Lower leg skin (tissue), 4 donors: ENCODE data around the gene TMEM132D. TPM values are rescaled to one million over a fixed set of nuclear protein-coding genes. Genes with fewer than 3 reads are reported as not detected.

ENCODE experiments used
- DNase-seq, 2 donors: peaks; one replicate each; pipeline ENCODE4 v3.0.0-alpha.2; 2019; ENCODE audit warnings: low spot score in 2 of 2
- H3K4me3 ChIP-seq: fragments of 200-600 bp; sonication (generic); 2 replicates; pipeline ENCODE4 v1.5.1; 2017; ENCODE audit warnings: mild to moderate bottlenecking, low read depth; ENCODE audit not compliant: poor library complexity, severe bottlenecking
- POLR2A ChIP-seq, 2 donors: fragments of 450-650 bp; IDR thresholded peaks; one replicate each; pipeline ENCODE4 v1.6.1; 2016 to 2017; ENCODE audit warnings: antibody characterized with exemption in 2 of 2, mild to moderate bottlenecking in 1 of 2, moderate library complexity in 1 of 2
- WGBS, 2 donors: methylation state at CpG; one replicate each; pipeline ENCODE4 v1.1.5; 2018; 5-methylcytosine and 5-hydroxymethylcytosine counted together
- intact Hi-C: fragments of 100-400 bp; cut with DNase I; formaldehyde crosslinking; loops from one replicate; pipeline ENCODE4 v1.15.0; 2023; ENCODE audit warnings: low total_unique reads
- total RNA-seq, 4 donors: library from RNA; depleted of rRNA; stranded (reverse); fragments of >200 nt; gene quantifications; one replicate each; pipeline ENCODE4 v1.1.0, GENCODE V29; 2016
- TF ChIP-seq, protein P1 (sequence below), 3 donors: fragments of 450-650 bp; IDR thresholded peaks; one replicate each; pipeline ENCODE4 v1.5.1; 2016; ENCODE audit warnings: antibody characterized with exemption in 3 of 3, mild to moderate bottlenecking in 3 of 3, moderate library complexity in 2 of 3

TMEM132D gene
- total RNA-seq, 4 donors from 2014 or later = not detected

DNA sequence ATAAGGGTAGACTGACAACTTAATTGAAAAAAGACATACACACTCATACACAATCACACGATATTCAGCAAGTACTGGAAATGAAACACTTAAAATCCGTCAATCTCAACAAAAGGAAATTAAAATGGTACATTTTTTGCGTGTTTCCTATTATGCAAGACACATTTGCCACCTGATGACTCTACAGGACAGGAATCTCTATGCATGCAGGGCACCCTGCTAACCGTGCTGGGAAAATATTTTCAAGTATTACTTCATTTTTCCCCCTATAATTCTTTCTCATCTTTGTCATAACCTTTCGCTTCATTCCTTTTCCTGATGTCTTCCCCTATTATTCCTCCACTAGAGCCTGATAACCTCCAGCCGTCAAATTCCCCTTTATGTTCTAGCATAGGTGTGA, 150.2 kb downstream of the TMEM132D start:
- DNase-seq = no peak
- WGBS, 2 donors = 69 to 71% methylated on average over 6 of the region's 6 CpGs
- H3K4me3 ChIP-seq = no peak overlapping the region
- TF ChIP-seq POLR2A (IDR thresholded peaks at IDR 0.05) = no peak
- TF ChIP-seq, protein P1, sequence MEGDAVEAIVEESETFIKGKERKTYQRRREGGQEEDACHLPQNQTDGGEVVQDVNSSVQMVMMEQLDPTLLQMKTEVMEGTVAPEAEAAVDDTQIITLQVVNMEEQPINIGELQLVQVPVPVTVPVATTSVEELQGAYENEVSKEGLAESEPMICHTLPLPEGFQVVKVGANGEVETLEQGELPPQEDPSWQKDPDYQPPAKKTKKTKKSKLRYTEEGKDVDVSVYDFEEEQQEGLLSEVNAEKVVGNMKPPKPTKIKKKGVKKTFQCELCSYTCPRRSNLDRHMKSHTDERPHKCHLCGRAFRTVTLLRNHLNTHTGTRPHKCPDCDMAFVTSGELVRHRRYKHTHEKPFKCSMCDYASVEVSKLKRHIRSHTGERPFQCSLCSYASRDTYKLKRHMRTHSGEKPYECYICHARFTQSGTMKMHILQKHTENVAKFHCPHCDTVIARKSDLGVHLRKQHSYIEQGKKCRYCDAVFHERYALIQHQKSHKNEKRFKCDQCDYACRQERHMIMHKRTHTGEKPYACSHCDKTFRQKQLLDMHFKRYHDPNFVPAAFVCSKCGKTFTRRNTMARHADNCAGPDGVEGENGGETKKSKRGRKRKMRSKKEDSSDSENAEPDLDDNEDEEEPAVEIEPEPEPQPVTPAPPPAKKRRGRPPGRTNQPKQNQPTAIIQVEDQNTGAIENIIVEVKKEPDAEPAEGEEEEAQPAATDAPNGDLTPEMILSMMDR (IDR thresholded peaks at IDR 0.05) = no peak
- intact Hi-C loops = no loop called here

DNA sequence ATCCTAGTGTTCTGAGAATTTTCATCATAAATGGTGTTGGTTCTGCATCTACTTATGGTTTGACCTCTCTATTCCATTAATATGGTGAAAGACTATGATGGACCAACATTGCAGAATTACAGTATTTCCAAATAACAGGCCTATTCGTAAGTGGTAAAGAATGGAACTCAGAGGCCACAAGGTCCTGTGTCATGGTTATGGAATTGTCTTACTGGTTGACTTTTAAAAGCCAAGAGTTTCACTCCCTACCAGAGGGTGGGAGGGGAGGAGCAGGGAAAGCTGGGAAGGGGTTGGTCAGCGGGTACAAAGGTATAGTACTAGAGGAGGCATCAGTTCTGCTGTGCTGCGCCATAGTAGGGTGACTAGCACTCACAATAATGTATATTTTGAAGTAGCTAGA, 153.4 kb downstream of the TMEM132D start:
- WGBS, 2 donors = 72 to 90% methylated on average over 3 of the region's 3 CpGs
- intact Hi-C loops = no loop called here
- no peak overlapping the region for H3K4me3 ChIP-seq
- TF ChIP-seq POLR2A (IDR thresholded peaks at IDR 0.05) = no peak
- TF ChIP-seq, protein P1 (IDR thresholded peaks at IDR 0.05) = no peak
- no peak for DNase-seq

DNA sequence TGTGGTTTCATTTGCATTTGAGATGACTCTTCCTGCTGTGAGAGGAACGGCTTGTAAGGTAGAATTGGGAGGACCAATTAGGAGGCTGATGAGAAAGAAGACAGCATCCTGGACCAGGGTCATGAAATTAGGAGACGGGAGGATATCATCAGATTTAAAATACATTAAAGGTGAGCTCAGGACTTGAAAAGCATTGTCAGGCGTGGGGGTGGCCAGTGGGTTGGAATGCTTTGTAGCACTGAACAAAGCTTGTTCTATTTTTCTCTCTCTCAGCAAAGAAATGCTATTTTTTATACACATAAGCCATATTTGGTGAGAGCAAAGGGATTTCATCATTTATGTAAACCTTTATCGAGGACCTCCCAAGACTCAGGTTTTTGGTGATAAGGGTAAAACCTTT, 157.5 kb downstream of the TMEM132D start:
- H3K4me3 ChIP-seq = no peak overlapping the region
- TF ChIP-seq, protein P1 (IDR thresholded peaks at IDR 0.05) = no peak
- TF ChIP-seq POLR2A (IDR thresholded peaks at IDR 0.05) = no peak
- 76 to 81% methylated on average over 4 of the region's 4 CpGs for WGBS, 2 donors
- no peak for DNase-seq
- intact Hi-C loops = no loop called here

DNA sequence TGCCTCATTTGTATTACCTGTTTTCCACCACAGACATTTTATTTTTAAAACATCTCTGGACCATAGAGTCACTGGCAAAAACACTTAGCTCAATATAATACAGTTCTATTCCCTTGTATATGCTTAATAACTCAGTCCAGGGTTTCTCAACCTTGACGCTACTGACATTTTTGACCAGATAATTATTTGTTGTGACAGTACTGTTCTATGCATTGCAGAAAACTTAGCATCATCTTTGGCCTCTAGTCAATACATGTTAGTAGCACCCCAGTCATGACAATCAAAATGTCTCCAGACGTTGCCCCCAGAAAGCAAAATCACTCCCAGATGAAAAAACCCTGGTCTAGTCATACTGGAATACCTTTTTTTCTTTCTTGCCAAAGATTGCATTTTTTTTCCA, 174.7 kb downstream of the TMEM132D start:
- intact Hi-C loops = no loop called here
- 73 to 78% methylated on average over 2 of the region's 2 CpGs for whole genome bisulfite sequencing, 2 donors
- no peak overlapping the region for H3K4me3 ChIP-seq
- no peak for DNase-seq
- TF ChIP-seq, protein P1 (IDR thresholded peaks at IDR 0.05) = no peak
- TF ChIP-seq POLR2A (IDR thresholded peaks at IDR 0.05) = no peak

DNA sequence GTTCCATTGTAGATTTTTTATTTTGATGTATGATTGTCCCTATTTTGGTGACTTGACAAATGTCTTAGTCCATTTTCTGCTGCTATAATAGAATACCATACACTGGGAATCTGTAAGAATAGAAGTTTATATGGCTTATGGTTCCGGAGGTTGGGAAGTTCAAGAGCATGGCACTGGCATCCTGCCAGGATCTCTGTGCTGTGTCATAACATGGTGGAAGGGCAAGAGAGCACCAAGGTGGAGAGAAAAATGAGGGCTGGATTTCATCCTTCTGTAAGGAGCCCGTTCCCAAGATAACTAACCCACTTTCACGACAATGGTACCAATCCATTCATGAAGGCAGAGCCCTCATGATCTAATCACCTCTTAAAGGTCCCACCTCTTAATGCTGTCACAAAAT, 176.7 kb downstream of the TMEM132D start:
- H3K4me3 ChIP-seq = no peak overlapping the region
- intact Hi-C loops = no loop called here
- WGBS, 2 donors = 84 to 94% methylated on average over 3 of the region's 3 CpGs
- TF ChIP-seq, protein P1 (IDR thresholded peaks at IDR 0.05) = no peak
- no peak for TF ChIP-seq POLR2A (IDR thresholded peaks at IDR 0.05)
- DNase-seq = no peak

DNA sequence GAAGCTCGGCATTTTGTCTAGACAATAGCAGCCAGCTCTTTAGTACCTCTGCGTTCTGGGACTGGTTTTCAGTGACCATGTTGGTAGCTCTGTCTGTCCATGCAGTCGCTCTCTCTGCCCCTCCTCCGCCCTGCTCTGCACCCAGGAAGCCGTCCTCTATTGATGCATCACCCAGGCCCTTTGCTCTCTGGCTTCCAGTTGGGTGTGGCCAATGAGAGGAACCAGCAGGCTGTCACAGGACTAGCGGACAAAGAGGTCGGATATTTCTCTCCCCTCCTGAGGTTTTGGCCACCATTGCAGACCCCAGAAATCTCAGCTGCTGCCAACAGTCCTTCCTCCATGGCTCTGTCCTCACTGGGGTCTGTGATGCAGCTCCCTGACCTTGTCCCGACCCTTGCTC, 180.6 kb downstream of the TMEM132D start:
- no peak overlapping the region for H3K4me3 ChIP-seq
- intact Hi-C loops = no loop called here
- DNase-seq = no peak
- WGBS, 2 donors = 78 to 85% methylated on average over 8 of the region's 8 CpGs
- TF ChIP-seq, protein P1 (IDR thresholded peaks at IDR 0.05) = no peak
- no peak for TF ChIP-seq POLR2A (IDR thresholded peaks at IDR 0.05)
